ENCODE measurements around the gene SYTL3.
"Not testable (repeated sequence)": the region's sequence is repeated elsewhere in the genome, so short reads cannot be mapped to it uniquely, and the experiment has no call there.

Gene SYTL3

DNA sequence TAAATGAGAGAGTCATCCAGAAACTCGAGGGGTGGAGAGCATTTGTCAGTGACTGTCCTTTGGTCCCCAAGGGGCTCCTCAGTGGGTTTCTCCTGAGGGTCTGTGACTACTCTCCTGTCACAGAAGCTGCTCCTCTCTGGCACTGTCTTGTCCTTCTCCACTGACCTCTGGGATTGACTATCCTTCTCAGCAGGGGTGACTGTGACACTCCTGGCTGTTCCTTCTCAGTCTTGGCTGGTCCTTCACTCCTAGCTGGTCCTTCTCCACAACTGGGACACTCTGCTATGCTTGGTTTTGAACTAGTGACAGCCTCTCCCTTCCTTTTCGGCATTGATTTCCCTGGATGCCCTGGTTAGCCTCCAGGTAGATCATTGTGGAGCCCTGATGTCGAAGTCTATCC lies 38.8 kb upstream of the SYTL3 start:
- Histone ChIP-seq H3K9ac (ENCODE audit: low read length) (no peak overlapping the region), H3K27me3 (ENCODE audit: control insufficient read depth, insufficient read depth, low read length) (no peaks in the 10 kb centered on the region), H3K36me3 (ENCODE audit: control insufficient read depth, low read depth, low read length) (peaks cover 43% of the 10 kb centered on the region), H3K9me3 (ENCODE audit: control insufficient read depth, low read depth, low read length) (no peaks in the 10 kb centered on the region), H3K27ac (ENCODE audit: low read length) (no peak overlapping the region), H3K4me3 (ENCODE audit: low read length) (no peak overlapping the region), H3K4me1 (ENCODE audit: control insufficient read depth, low read depth, low read length) (peaks cover 4% of the 10 kb centered on the region)

- Histone ChIP-seq H3K27ac (ENCODE audit: low read length) (peak overlapping the region; percentile 26), H3K36me3 (ENCODE audit: control insufficient read depth, low read depth, low read length) (peaks cover 41% of the 10 kb centered on the region), H3K4me3 (ENCODE audit: low read length) (peak overlapping the region; percentile 11), H3K9ac (ENCODE audit: low read length) (peak overlapping the region; percentile 39), H3K4me1 (ENCODE audit: control insufficient read depth, low read depth, low read length) (peaks cover 4% of the 10 kb centered on the region), H3K27me3 (ENCODE audit: control insufficient read depth, insufficient read depth, low read length) (no peaks in the 10 kb centered on the region), H3K9me3 (ENCODE audit: control insufficient read depth, low read depth, low read length) (no peaks in the 10 kb centered on the region)
Observed at GRCh38 chr6:158611541-158612370, 38.1 kb upstream of the SYTL3 start.

- H3K9me3 ChIP-seq (ENCODE audit: control insufficient read depth, low read depth, low read length); H3K9ac ChIP-seq (ENCODE audit: low read length); H3K4me3 ChIP-seq (ENCODE audit: low read length); H3K4me1 ChIP-seq (ENCODE audit: control insufficient read depth, low read depth, low read length); H3K27ac ChIP-seq (ENCODE audit: low read length); H3K27me3 ChIP-seq (ENCODE audit: control insufficient read depth, insufficient read depth, low read length): not testable (repeated sequence)
- peaks cover 17% of the 10 kb centered on the region for H3K36me3 ChIP-seq (ENCODE audit: control insufficient read depth, low read depth, low read length)
Observed at GRCh38 chr6:158614606-158615005, 35.2 kb upstream of the SYTL3 start.

DNA sequence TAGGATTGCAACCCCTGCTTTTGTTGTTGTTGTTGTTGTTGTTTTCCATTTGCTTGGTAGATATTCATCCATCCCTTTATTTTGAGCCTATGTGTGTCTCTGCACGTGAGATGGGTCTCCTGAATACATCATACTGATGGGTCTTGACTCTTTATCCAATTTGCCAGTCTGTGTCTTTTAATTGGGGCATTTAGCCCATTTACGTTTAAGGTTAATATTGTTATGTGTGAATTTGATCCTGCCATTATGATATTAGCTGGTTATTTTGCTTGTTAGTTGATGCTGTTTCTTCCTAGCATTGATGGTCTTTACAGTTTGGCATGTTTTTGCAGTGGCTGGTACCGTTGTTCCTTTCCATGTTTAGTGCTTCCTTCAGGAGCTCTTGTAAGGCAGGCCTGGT lies 31.6 kb upstream of the SYTL3 start:
- H3K27ac ChIP-seq (ENCODE audit: low read length); H3K4me1 ChIP-seq (ENCODE audit: control insufficient read depth, low read depth, low read length); H3K9ac ChIP-seq (ENCODE audit: low read length); H3K4me3 ChIP-seq (ENCODE audit: low read length); H3K27me3 ChIP-seq (ENCODE audit: control insufficient read depth, insufficient read depth, low read length); H3K9me3 ChIP-seq (ENCODE audit: control insufficient read depth, low read depth, low read length): not testable (repeated sequence)
- H3K36me3 ChIP-seq (ENCODE audit: control insufficient read depth, low read depth, low read length): peaks cover 21% of the 10 kb centered on the region

GRCh38 chr6:158619922-158620801 lies 29.7 kb upstream of the SYTL3 start:
- Histone ChIP-seq H3K4me1 (ENCODE audit: control insufficient read depth, low read depth, low read length) (no peaks in the 10 kb centered on the region), H3K36me3 (ENCODE audit: control insufficient read depth, low read depth, low read length) (peaks cover 18% of the 10 kb centered on the region)

GRCh38 chr6:158620963-158621693 lies 28.7 kb upstream of the SYTL3 start:
- Histone ChIP-seq H3K4me3 (ENCODE audit: low read length) (no peak overlapping the region), H3K36me3 (ENCODE audit: control insufficient read depth, low read depth, low read length) (peaks cover 28% of the 10 kb centered on the region)

More at GRCh38 chr6:158619922-158620801, 29.7 kb upstream of the SYTL3 start:
- no peaks in the 10 kb centered on the region for H3K27me3 ChIP-seq (ENCODE audit: control insufficient read depth, insufficient read depth, low read length)
- H3K9me3 ChIP-seq (ENCODE audit: control insufficient read depth, low read depth, low read length): no peaks in the 10 kb centered on the region
- H3K4me3 ChIP-seq (ENCODE audit: low read length): no peak overlapping the region
- H3K27ac ChIP-seq (ENCODE audit: low read length): no peak overlapping the region
- no peak overlapping the region for H3K9ac ChIP-seq (ENCODE audit: low read length)

DNA sequence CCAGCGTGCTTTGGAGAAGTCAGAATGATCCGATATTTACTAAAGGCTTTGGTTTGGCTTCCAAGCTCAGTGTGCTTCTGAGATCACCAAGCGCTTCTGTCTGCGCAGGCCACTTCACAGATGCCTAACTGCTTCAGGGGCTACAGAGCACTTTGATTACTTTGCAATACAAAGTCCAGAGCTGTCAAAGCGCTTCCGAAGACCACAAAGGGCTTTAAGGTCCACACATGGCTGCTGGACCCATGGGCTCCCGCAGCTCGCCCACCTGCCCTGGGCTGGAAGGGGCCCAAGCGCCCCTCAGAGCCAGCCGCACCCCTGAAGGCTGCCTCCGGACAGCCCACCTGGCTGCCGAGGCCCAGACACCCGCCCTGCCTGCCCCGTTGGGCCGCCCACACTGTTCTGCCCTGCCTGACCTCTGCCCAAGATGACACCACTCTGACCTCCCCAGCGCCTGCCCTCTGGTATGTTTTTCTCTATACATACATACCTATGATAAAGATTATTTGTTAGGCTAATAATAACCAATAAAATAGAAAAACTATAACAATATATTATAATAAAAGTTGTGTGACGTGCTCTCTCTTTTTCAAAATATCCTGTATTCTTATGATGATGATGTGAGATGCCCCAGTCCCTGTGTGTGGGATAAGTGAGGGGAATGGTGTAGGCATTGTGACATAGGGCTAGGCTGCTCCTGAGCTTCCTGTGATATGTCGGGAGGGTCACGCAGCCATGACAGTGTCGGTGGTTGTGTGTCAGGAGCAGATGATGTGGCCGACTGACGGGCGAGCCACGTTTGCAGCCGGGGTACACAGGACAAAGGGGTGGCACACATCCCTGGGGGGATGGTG lies 27.9 kb upstream of the SYTL3 start:
- Histone ChIP-seq H3K4me1 (ENCODE audit: control insufficient read depth, low read depth, low read length) (no peaks in the 10 kb centered on the region), H3K27ac (ENCODE audit: low read length) (no peak overlapping the region), H3K4me3 (ENCODE audit: low read length) (no peak overlapping the region), H3K36me3 (ENCODE audit: control insufficient read depth, low read depth, low read length) (peaks cover 35% of the 10 kb centered on the region), H3K9ac (ENCODE audit: low read length) (no peak overlapping the region), H3K9me3 (ENCODE audit: control insufficient read depth, low read depth, low read length) (no peaks in the 10 kb centered on the region), H3K27me3 (ENCODE audit: control insufficient read depth, insufficient read depth, low read length) (no peaks in the 10 kb centered on the region)

More at GRCh38 chr6:158620963-158621693, 28.7 kb upstream of the SYTL3 start:
- Histone ChIP-seq H3K9me3 (ENCODE audit: control insufficient read depth, low read depth, low read length) (no peaks in the 10 kb centered on the region), H3K9ac (ENCODE audit: low read length) (no peak overlapping the region), H3K4me1 (ENCODE audit: control insufficient read depth, low read depth, low read length) (no peaks in the 10 kb centered on the region), H3K27me3 (ENCODE audit: control insufficient read depth, insufficient read depth, low read length) (no peaks in the 10 kb centered on the region), H3K27ac (ENCODE audit: low read length) (no peak overlapping the region)

DNA sequence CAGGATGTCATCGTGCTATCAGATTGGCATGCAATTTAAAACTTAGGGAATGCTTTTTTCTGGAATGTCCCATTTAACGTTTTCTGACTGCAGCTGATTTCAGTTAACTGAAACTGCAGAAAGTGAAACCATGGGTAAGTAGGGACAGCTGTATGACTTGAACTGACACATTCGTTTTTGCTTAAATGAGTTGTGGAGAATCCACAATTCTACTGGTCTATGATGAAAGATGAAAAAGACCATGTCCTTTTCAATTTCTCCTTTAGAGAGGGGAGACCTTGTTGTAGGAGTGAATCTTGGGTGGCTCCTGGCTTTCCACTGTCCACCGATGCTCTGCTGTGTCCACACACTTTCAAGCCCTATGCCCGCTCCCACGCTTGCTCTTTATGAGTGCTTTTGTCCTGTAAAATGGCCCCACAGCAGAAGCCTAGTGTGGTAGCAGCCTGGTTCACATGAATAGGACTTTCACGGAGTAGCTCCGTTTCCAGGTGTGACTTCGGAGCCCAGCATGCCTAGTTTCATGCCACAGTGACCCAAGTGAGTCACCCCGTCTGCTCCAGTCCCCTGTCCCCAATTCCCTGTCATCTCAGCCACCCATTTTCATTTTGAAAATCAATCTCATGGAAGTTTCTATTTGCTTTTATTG lies 27.2 kb upstream of the SYTL3 start:
- H3K4me1 ChIP-seq (ENCODE audit: control insufficient read depth, low read depth, low read length): no peaks in the 10 kb centered on the region
- H3K4me3 ChIP-seq (ENCODE audit: low read length): no peak overlapping the region
- H3K9ac ChIP-seq (ENCODE audit: low read length): no peak overlapping the region
- H3K27ac ChIP-seq (ENCODE audit: low read length): no peak overlapping the region
- H3K36me3 ChIP-seq (ENCODE audit: control insufficient read depth, low read depth, low read length): peaks cover 39% of the 10 kb centered on the region
- no peaks in the 10 kb centered on the region for H3K27me3 ChIP-seq (ENCODE audit: control insufficient read depth, insufficient read depth, low read length)
- no peaks in the 10 kb centered on the region for H3K9me3 ChIP-seq (ENCODE audit: control insufficient read depth, low read depth, low read length)

GRCh38 chr6:158624684-158625682 lies 24.9 kb upstream of the SYTL3 start:
- peaks cover 3% of the 10 kb centered on the region for H3K4me1 ChIP-seq (ENCODE audit: control insufficient read depth, low read depth, low read length)
- H3K9ac ChIP-seq (ENCODE audit: low read length): no peak overlapping the region
- H3K27me3 ChIP-seq (ENCODE audit: control insufficient read depth, insufficient read depth, low read length): no peaks in the 10 kb centered on the region
- H3K4me3 ChIP-seq (ENCODE audit: low read length): no peak overlapping the region
- no peaks in the 10 kb centered on the region for H3K9me3 ChIP-seq (ENCODE audit: control insufficient read depth, low read depth, low read length)
- peaks cover 45% of the 10 kb centered on the region for H3K36me3 ChIP-seq (ENCODE audit: control insufficient read depth, low read depth, low read length)
- H3K27ac ChIP-seq (ENCODE audit: low read length): no peak overlapping the region
